GM18508 (cell line): ENCODE results near the gene DLD.
"Not testable (repeated sequence)": the region's sequence is repeated elsewhere in the genome, so short reads cannot be mapped to it uniquely, and the experiment has no call there.

Experiments used
- ATAC-seq: cut with Tn5 transposase; IDR thresholded peaks from one replicate; pipeline ENCODE4 v1.9.1; 2021; ENCODE audit warnings: moderate number of reproducible peaks; ENCODE audit not compliant: insufficient read depth, unreplicated experiment

Gene DLD

GRCh38 chr7:107939573-107940489 lies 48.8 kb downstream of the DLD start:
- ATAC-seq = no peak

- ATAC-seq = no peak
These were observed 50.0 kb downstream of the DLD start for GRCh38 chr7:107940951-107941350.

- no peak for ATAC-seq
These were observed 52.0 kb downstream of the DLD start for GRCh38 chr7:107943018-107943417.

- ATAC-seq = no peak
These were observed 53.6 kb downstream of the DLD start for GRCh38 chr7:107944411-107945169.

DNA sequence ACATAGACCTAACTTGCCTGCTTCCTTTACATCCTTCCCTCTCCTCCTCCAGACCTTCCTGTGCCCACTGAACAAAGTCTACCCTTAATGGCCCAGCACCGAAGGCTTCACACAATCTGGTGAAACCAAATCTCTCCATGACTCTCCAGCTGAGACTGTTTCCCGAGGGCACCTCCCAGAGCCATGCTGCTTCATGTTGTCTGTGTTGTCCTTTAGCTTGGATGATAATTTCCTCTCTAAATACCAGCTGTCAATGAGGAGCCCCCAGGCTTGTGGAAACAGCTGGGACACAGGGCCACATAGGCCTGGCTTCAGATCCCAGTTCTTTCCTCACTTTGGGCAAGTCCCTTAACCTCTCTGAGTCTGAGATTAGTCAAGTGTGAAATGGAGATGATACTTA lies 54.3 kb downstream of the DLD start:
- no peak for ATAC-seq

- ATAC-seq = no peak
These were observed 55.5 kb downstream of the DLD start for GRCh38 chr7:107946451-107946850.

- no peak for ATAC-seq
These were observed 55.9 kb downstream of the DLD start for GRCh38 chr7:107946881-107947280.

DNA sequence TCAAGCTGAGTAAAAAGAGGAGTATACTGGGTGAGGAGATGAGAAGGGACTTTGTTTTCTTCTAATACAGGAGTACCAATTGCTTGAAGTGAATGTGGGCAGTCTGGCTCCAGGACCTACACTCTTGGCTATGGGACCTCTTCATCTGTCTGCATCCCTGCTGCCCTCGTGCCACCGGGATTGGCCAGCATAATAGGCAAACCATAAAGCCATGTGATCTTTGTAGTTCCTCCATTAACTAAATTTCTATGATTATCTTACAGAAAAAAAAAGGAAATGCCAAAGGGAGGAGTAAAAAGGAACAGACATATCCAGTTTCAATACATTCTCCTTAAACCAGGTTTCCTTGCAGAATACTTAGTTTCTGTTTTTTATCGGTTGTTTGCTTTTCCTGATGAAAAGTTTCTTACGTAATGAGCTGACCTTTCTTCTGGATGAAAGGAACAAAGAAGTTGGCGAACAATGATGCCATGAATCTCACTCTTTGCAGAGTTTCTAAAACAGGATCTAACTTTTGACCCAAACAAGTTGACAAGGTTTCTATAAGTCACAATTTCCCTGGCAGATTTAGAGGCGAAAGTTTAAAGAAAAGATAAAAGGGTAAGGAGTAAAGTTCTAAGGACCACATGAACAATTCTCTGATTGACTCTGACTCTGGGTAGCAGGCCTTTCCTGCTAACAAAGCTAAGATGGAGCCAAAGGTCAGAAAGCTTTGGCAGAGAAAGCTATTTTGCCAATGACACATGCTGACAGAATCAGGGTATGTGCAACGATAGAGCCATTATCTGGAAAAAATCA lies 57.9 kb downstream of the DLD start:
- ATAC-seq = no peak

DNA sequence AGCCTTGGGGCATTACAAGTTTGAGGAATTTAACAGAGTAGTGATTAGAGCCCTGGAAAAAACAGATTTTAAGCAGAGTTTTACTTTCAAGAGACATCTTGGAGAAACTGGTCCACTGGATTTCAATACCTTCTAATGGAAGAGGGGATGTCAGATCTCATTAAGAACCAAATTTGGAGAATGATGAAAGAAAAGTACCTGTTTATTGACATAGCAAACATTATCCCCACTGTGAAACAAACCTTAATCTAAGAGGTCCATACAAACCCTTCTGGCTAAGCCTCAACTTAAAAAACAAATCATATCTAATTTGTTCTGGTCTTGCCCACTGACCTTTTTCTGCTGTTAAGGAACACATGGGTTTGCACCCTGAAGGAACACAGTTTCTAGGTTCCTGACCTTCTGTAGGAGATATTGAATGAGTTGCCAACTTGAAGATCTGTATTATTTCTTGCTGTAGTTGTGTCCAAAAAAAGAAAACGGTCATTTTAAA lies 58.5 kb downstream of the DLD start:
- ATAC-seq = no peak

- no peak for ATAC-seq
These were observed 60.3 kb downstream of the DLD start for GRCh38 chr7:107951172-107951787.

DNA sequence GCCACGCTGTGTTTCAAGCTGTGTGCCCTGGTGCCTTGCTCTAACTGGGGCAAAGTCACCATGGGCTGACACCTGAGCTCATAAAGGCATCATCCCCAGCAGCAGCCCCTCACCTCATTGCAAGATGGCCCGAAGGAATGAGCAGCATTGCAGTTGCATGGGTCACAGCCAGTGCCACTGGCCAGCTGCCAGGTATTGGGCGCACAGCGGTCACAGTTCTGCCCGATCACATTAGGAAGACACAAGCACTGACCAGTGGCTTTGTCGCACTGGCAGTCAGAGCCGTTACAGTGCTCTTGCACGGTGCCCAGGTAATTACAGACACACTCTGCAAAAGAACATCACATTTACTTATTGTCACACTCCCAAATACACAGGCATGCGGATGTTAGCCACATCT lies 60.9 kb downstream of the DLD start:
- ATAC-seq = no peak

DNA sequence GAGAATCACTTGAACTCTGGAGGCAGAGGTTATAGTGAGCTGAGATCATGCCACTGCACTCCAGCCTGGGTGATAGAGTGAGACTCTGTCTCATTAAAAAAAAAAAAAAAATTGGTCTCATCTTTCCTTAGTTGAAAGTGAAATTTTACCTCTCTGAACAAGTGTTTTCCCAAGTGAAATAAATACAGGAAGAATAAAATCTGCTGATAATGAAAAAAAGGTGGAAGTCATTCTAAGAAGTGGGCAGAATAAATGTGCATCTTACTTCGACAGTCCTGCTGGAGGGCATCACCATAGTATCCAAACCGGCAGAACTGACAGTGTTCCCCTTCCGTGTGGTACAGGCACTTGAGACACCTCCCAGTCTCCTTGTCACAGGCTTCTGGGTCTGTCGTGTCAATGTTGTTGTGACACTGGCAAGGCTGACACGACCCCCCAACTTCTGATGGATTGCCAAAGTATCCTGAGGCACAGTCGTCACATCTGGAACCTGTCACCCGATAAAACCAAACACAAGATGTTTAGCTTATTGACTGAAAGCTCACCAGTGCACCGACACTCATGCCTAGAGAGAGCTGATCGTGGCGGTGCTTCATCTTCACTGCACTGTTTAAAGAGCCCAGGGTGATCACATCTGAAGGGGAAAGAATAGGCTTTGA lies 62.4 kb downstream of the DLD start:
- no peak for ATAC-seq

DNA sequence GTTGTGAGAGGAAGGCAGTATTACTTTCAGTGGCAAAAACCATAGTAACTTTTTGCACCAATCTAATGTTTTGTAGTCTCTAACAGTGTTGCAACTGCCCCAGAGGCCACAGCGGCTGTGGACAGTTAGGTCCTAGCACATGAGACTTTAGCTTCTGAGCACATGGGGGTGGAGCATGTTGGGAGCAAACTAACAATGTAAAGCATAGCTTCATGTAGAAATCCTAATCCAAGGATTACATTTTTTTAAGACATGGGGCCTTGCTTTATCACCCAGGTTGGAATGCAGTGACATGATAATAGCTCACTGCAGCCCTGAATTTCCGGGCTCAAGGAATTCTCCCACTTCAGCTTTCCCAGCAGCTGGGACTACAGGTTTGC lies 62.9 kb downstream of the DLD start:
- ATAC-seq = no peak

DNA sequence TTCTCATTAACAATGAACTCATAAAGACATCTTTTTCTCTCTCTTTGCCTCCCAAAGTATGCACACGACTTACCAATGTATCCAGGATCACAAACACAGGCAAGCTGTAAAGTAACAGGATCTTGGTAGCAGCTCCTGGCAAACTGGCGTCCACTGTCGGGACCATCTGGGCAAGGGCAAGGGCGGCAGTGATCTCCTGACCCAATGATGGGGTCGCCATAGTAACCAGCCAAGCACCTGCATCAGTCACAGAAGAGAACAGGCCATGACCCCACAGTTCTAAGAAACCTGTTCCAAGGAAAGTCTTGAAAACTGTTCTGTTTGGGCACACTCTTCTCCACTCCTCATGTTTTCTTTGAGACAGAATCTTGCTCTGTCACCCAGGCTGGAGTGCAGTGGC lies 64.4 kb downstream of the DLD start:
- ATAC-seq = no peak

- not testable (repeated sequence) for ATAC-seq
These were observed 66.0 kb downstream of the DLD start for GRCh38 chr7:107956950-107957349.

GRCh38 chr7:107957436-107957835 lies 66.5 kb downstream of the DLD start:
- no peak for ATAC-seq

GRCh38 chr7:107958764-107959526 lies 68.0 kb downstream of the DLD start:
- ATAC-seq = no peak

GRCh38 chr7:107959527-107959898 lies 68.5 kb downstream of the DLD start:
- no peak for ATAC-seq

GRCh38 chr7:107960272-107960671 lies 69.3 kb downstream of the DLD start:
- no peak for ATAC-seq
